Measurements from ENCODE around the gene WWOX.

WWOX gene

DNA sequence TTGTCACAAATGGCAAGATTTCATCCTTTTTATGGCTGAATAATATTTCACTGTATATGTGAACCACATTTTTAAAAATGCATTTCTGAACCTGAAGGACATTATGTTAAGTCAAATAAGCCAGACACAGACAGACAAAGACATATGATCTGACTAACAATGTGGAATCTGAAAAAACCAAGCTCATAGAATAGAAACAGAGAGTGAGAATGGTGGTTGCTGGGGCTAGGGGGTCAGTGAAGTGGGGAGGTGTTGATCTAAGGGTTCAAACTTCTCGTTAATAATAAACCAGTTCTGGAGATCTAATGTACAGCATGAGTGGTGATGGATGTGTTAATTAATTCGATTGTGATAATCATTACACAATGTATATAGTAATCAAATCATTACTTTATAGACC lies 475.1 kb downstream of the WWOX start:
- peaks cover 4% of the 10 kb centered on the region for H3K4me1 Mint-ChIP-seq
- peaks cover 4% of the 10 kb centered on the region for H3K9me3 Mint-ChIP-seq
- H3K27ac Mint-ChIP-seq, result no peak overlapping the region
- no peak overlapping the region for H3K4me3 Mint-ChIP-seq
- peaks cover 15% of the 10 kb centered on the region for H3K36me3 Mint-ChIP-seq
- no peaks in the 10 kb centered on the region for H3K27me3 Mint-ChIP-seq

DNA sequence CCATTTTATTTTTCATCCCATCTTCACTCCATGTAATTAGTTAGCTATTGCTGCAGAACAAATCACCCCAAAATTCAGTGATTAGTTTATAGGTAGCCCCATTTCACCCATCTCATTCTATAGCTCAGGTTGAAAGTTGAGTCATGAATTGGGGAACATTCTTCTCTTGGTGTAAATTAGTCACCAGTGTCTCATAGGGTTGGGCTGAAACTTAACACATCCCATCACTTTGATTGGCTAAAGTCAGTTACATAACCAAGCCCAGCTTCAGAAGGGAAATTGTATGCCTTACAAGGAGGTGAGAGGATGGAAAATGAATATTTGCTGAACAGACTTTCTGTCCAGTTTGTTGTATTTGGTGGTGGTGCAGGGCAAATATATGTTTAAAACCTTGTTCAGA lies 477.5 kb downstream of the WWOX start:
- H3K27ac Mint-ChIP-seq, result no peak overlapping the region
- no peak overlapping the region for H3K4me3 Mint-ChIP-seq
- peaks cover 4% of the 10 kb centered on the region for H3K4me1 Mint-ChIP-seq
- peaks cover 13% of the 10 kb centered on the region for H3K36me3 Mint-ChIP-seq
- no peaks in the 10 kb centered on the region for H3K27me3 Mint-ChIP-seq
- peaks cover 4% of the 10 kb centered on the region for H3K9me3 Mint-ChIP-seq

DNA sequence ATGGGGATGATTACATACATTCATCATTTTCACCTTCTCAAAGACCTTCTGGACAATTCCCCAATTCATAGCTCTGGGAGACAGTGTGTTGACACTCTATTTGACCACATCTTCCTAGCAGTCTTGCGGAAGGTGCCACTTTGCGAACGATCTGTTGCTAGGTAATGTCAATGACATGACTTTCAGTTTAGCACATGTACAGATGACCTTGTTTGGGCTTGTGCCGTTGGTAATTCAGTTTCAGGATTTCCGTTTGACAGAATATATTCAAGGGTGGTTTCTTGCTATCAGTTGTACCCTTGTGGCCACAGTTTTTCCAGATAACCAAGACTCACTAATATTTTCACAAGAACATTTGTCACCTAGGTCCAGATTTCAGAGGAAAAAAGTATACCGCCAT lies 478.2 kb downstream of the WWOX start:
- no peak overlapping the region for H3K4me3 Mint-ChIP-seq

GRCh38 chr16:78579020-78579419 lies 479.6 kb downstream of the WWOX start:
- peaks cover 4% of the 10 kb centered on the region for H3K4me1 Mint-ChIP-seq
- H3K27me3 Mint-ChIP-seq, result no peaks in the 10 kb centered on the region
- H3K4me3 Mint-ChIP-seq, result no peak overlapping the region
- no peaks in the 10 kb centered on the region for H3K9me3 Mint-ChIP-seq
- H3K36me3 Mint-ChIP-seq, result peaks cover 6% of the 10 kb centered on the region
- no peak overlapping the region for H3K27ac Mint-ChIP-seq

More for the DNA sequence above, 478.2 kb downstream of the WWOX start:
- Mint-ChIP-seq H3K4me1 (peaks cover 4% of the 10 kb centered on the region), H3K27ac (no peak overlapping the region), H3K36me3 (peaks cover 11% of the 10 kb centered on the region), H3K27me3 (no peaks in the 10 kb centered on the region), H3K9me3 (peaks cover 4% of the 10 kb centered on the region)

DNA sequence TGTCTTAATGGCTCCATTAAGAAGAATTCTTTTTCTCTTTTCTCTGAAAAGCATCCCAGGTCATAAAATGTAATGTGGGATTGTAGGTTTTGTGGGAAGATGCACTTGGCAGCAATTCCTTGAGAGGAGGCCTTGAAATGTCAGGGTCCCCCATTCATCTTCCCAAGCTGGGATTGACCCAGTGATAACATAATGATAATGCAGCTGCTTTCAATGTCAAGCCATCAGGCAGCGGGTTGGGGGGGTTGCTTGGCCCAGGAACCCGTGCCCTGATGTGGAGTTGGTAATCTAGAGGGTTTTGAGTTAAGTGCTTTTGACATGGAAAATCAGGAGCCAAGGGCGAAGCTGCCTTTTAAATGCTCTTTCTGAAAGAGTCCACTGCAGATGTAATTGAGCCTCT lies 484.0 kb downstream of the WWOX start:
- no peaks in the 10 kb centered on the region for H3K27me3 Mint-ChIP-seq
- H3K4me1 Mint-ChIP-seq, result no peaks in the 10 kb centered on the region
- H3K36me3 Mint-ChIP-seq, result peaks cover 3% of the 10 kb centered on the region
- no peak overlapping the region for H3K4me3 Mint-ChIP-seq
- no peak overlapping the region for H3K27ac Mint-ChIP-seq
- H3K9me3 Mint-ChIP-seq, result no peaks in the 10 kb centered on the region

DNA sequence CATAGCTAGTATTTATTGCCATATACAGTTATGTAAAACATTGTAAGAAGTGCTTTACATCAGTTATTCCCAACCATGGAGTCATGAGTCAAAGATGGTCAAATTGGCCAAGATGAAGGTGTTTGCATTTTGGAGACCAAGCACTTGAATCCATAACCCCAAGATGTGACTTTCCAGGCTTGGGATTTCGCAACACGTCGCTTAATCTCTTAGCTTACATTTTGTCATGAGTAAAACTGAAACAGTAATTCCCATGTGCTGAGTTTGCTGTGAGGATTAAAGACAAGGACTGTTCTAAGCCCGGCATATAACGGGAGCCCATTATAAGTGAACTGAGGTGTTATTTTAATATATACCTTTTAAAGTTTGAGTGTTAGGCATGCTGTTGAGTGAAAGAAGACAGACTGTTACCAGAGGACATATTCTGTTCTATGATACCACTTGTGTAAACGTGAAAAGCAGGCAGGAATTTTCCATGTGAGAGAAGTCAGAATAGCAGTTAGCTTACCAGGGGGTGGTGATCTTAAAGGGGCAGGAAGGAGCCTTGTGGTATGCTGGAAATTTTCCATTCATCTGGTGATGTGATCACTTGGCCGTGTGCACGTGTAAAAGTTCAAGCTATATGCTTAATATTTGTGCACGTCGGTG lies 484.9 kb downstream of the WWOX start:
- Mint-ChIP-seq H3K4me3 (no peak overlapping the region), H3K27me3 (no peaks in the 10 kb centered on the region), H3K4me1 (no peaks in the 10 kb centered on the region), H3K27ac (no peak overlapping the region), H3K36me3 (no peaks in the 10 kb centered on the region), H3K9me3 (no peaks in the 10 kb centered on the region)

- Mint-ChIP-seq H3K9me3 (no peaks in the 10 kb centered on the region), H3K27me3 (no peaks in the 10 kb centered on the region), H3K4me3 (no peak overlapping the region), H3K36me3 (no peaks in the 10 kb centered on the region), H3K4me1 (no peaks in the 10 kb centered on the region), H3K27ac (no peak overlapping the region)
Measured at GRCh38 chr16:78584991-78585390, 485.5 kb downstream of the WWOX start.

DNA sequence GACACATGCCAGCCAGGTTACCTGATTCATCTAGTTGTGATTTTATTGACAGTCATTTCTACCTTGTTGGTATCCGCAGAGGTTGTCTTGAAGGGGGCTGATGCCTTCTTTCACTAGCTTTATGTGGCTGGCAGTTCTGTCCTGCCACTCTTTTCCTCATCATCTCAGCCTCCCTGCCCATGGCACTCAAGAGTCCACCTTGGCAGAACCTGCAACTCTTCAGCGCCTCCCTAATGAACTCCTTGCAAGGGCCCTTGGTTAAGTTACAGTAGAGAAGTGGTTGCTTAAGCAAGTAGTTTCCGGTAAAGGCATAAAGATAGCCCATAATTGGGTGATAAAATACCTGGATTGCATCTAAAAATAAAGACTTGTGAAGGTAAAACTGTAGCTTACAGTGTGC lies 489.9 kb downstream of the WWOX start:
- Mint-ChIP-seq H3K27ac (no peak overlapping the region), H3K4me3 (no peak overlapping the region), H3K27me3 (no peaks in the 10 kb centered on the region), H3K9me3 (no peaks in the 10 kb centered on the region), H3K36me3 (no peaks in the 10 kb centered on the region), H3K4me1 (no peaks in the 10 kb centered on the region)

DNA sequence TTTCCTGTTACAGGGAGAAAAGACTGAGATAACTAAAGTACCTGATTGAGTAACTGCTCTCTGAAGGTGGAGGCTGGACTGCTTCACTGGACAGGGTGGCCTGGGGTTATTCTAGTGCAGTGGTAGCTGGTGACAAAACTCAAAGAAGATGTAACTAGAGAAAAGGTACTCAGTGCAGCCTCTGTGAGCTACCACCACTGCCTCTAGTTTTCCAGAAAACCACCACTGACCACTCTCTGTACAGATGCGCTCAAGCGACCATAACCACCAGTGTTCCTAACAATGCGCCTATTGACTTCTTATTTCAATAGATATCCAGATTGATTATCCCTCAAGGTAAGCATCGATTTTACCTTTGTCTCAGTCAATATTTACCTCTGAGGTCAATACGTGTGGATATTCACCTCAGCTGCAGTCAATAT lies 492.2 kb downstream of the WWOX start:
- H3K36me3 Mint-ChIP-seq, result no peaks in the 10 kb centered on the region
- no peak overlapping the region for H3K4me3 Mint-ChIP-seq
- H3K27ac Mint-ChIP-seq, result no peak overlapping the region
- H3K9me3 Mint-ChIP-seq, result no peaks in the 10 kb centered on the region
- H3K27me3 Mint-ChIP-seq, result no peaks in the 10 kb centered on the region
- H3K4me1 Mint-ChIP-seq, result no peaks in the 10 kb centered on the region

DNA sequence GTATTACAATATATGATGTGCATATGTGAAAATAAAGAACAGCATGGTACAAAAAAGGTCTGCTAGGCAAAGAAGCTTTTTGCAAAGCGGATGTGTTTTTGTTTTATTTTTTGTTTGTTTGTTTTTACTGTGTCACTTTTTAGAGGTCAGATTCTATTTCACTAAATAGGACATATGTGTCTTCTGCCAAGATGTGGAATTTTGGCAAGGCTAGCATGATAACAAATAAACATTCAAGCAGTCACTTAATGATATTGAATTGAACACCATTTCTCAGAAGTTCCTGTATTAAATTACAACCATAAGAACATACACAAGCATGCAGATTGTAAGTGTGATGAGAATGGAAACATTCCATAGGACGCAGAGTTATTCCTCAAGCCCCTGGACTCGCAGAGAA lies 492.7 kb downstream of the WWOX start:
- H3K4me1 Mint-ChIP-seq, result no peaks in the 10 kb centered on the region

GRCh38 chr16:78593352-78593751 lies 493.9 kb downstream of the WWOX start:
- Mint-ChIP-seq H3K27ac (no peak overlapping the region), H3K9me3 (no peaks in the 10 kb centered on the region)

More for the DNA sequence above, 492.7 kb downstream of the WWOX start:
- no peaks in the 10 kb centered on the region for H3K9me3 Mint-ChIP-seq
- no peak overlapping the region for H3K4me3 Mint-ChIP-seq
- no peaks in the 10 kb centered on the region for H3K27me3 Mint-ChIP-seq
- no peak overlapping the region for H3K27ac Mint-ChIP-seq
- H3K36me3 Mint-ChIP-seq, result no peaks in the 10 kb centered on the region

DNA sequence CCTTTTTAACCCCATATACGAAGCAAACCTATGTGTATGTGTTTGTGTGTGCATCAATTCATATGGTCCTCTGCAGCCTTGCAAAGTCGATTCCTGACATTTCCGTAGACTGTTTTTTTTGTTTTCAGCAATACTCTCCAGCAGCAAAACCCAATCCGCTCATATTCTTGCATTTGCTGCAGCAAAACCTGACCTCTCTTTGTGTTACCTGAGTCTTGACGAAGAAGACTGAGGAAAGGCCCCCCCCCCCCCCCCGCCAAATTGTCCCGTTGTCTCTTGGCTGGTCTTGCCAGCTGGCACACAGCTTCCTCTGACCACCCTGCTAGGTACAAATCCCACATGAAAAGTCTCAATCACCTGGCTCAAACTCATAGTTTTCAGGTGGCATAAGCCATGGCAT lies 494.7 kb downstream of the WWOX start:
- no peak overlapping the region for H3K4me3 Mint-ChIP-seq
- H3K36me3 Mint-ChIP-seq, result no peaks in the 10 kb centered on the region
- no peak overlapping the region for H3K27ac Mint-ChIP-seq
- no peaks in the 10 kb centered on the region for H3K27me3 Mint-ChIP-seq
- H3K4me1 Mint-ChIP-seq, result no peaks in the 10 kb centered on the region
- H3K9me3 Mint-ChIP-seq, result no peaks in the 10 kb centered on the region

More at GRCh38 chr16:78593352-78593751, 493.9 kb downstream of the WWOX start:
- Mint-ChIP-seq H3K4me3 (no peak overlapping the region), H3K36me3 (no peaks in the 10 kb centered on the region), H3K27me3 (no peaks in the 10 kb centered on the region), H3K4me1 (no peaks in the 10 kb centered on the region)

- H3K9me3 Mint-ChIP-seq, result no peaks in the 10 kb centered on the region
- no peaks in the 10 kb centered on the region for H3K4me1 Mint-ChIP-seq
- no peak overlapping the region for H3K4me3 Mint-ChIP-seq
- no peaks in the 10 kb centered on the region for H3K27me3 Mint-ChIP-seq
- no peak overlapping the region for H3K27ac Mint-ChIP-seq
- no peaks in the 10 kb centered on the region for H3K36me3 Mint-ChIP-seq
Measured at GRCh38 chr16:78596348-78596995, 497.0 kb downstream of the WWOX start.

- Mint-ChIP-seq H3K27ac (no peak overlapping the region), H3K4me1 (no peaks in the 10 kb centered on the region), H3K27me3 (no peaks in the 10 kb centered on the region), H3K36me3 (no peaks in the 10 kb centered on the region), H3K4me3 (no peak overlapping the region), H3K9me3 (no peaks in the 10 kb centered on the region)
Measured at GRCh38 chr16:78596996-78597422, 497.6 kb downstream of the WWOX start.

- Mint-ChIP-seq H3K9me3 (no peaks in the 10 kb centered on the region), H3K27me3 (no peaks in the 10 kb centered on the region), H3K4me1 (no peaks in the 10 kb centered on the region), H3K27ac (no peak overlapping the region), H3K4me3 (no peak overlapping the region), H3K36me3 (no peaks in the 10 kb centered on the region)
Measured at GRCh38 chr16:78597809-78598570, 498.5 kb downstream of the WWOX start.

DNA sequence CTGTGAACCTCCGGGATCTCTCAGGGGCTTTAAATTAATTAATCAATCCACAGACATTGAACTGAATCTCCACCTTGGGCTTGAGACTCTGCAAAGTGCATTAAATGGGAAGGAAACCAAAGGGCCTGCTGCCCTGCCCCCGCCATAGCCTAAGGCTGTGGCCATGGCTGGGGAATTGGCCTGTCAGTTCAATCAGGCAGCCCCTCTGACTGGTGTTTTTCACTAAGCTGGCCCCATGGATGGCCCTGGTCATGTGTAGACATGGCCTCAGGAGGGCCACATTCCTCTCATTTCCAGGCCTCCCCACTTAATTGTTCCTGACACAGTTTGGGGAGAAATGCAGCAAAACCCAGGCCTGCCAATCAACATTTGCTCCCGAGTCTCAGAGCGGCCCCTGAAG lies 499.8 kb downstream of the WWOX start:
- Mint-ChIP-seq H3K4me3 (no peak overlapping the region), H3K4me1 (no peaks in the 10 kb centered on the region), H3K27ac (no peak overlapping the region), H3K27me3 (no peaks in the 10 kb centered on the region), H3K9me3 (no peaks in the 10 kb centered on the region), H3K36me3 (no peaks in the 10 kb centered on the region)

Data from activated naive CD4-positive, alpha-beta T cell treated with anti-CD3 and anti-CD28 coated beads, Interleukin-2, amount 50 U/mL, for 24 hours (primary cell).